WTC11 (cell line): ENCODE measurements around the gene AGBL1.

Experiments
- CREB1 ChIP-seq: sonication (generic); formaldehyde crosslinking; IDR thresholded peaks from 2 replicates; pipeline ENCODE4 v1.8.0; 2023; ENCODE audit warnings: mild to moderate bottlenecking, missing genetic modification reagents
- CTCF ChIP-seq: fragments of 200-600 bp; IDR thresholded peaks from 2 replicates; pipeline ENCODE4 v1.8.0; 2022; ENCODE audit warnings: antibody characterized with exemption
- E2F4 ChIP-seq: sonication (generic); formaldehyde crosslinking; IDR thresholded peaks from 2 replicates; pipeline ENCODE4 v1.8.1; 2022; ENCODE audit warnings: low read depth, mild to moderate bottlenecking, moderate library complexity, missing genetic modification reagents, borderline replicate concordance
- ELF4 ChIP-seq: sonication (generic); formaldehyde crosslinking; IDR thresholded peaks from 2 replicates; pipeline ENCODE4 v1.8.1; 2022; ENCODE audit warnings: low read depth, mild to moderate bottlenecking, moderate library complexity, missing genetic modification reagents
- PREB ChIP-seq: sonication (generic); formaldehyde crosslinking; IDR thresholded peaks from 2 replicates; pipeline ENCODE4 v1.8.1; 2022; ENCODE audit warnings: mild to moderate bottlenecking, missing genetic modification reagents, moderate library complexity, borderline replicate concordance
- PRRX2 ChIP-seq: fragments of 250-450 bp; sonication (Bioruptor Pico); IDR thresholded peaks from 2 replicates; pipeline ENCODE4 v1.8.0; 2021; ENCODE audit warnings: mild to moderate bottlenecking
- RELA ChIP-seq: sonication (generic); formaldehyde crosslinking; IDR thresholded peaks from 2 replicates; pipeline ENCODE4 v1.8.1; 2022; ENCODE audit warnings: missing genetic modification reagents, mild to moderate bottlenecking, borderline replicate concordance
- TEAD4 ChIP-seq: sonication (generic); formaldehyde crosslinking; IDR thresholded peaks from 2 replicates; pipeline ENCODE4 v1.8.0; 2022; ENCODE audit warnings: mild to moderate bottlenecking, missing genetic modification reagents
- ZBTB21 ChIP-seq: sonication (generic); formaldehyde crosslinking; IDR thresholded peaks from 2 replicates; pipeline ENCODE4 v1.8.1; 2023; ENCODE audit warnings: mild to moderate bottlenecking, missing genetic modification reagents, borderline replicate concordance
- ZBTB43 ChIP-seq: sonication (generic); formaldehyde crosslinking; IDR thresholded peaks from 2 replicates; pipeline ENCODE4 v1.8.1; 2023; ENCODE audit warnings: mild to moderate bottlenecking, missing genetic modification reagents
- ZNF263 ChIP-seq: sonication (generic); formaldehyde crosslinking; IDR thresholded peaks from 2 replicates; pipeline ENCODE4 v1.8.1; 2022; ENCODE audit warnings: low read depth, mild to moderate bottlenecking, moderate library complexity, missing genetic modification reagents
- TF ChIP-seq, protein P1 (sequence below): sonication (generic); formaldehyde crosslinking; IDR thresholded peaks from 2 replicates; pipeline ENCODE4 v1.8.1; 2023; ENCODE audit warnings: mild to moderate bottlenecking, missing genetic modification reagents, moderate library complexity
- TF ChIP-seq, protein P2 (sequence below): sonication (generic); formaldehyde crosslinking; IDR thresholded peaks from 2 replicates; pipeline ENCODE4 v1.8.1; 2022; ENCODE audit warnings: low read depth, missing genetic modification reagents, borderline replicate concordance

GRCh38 chr15:86121568-86122225 lies 42.0 kb downstream of the AGBL1 start:
- no peak for TF ChIP-seq E2F4 (CRISPR knock-in tag)
- TF ChIP-seq CTCF = no peak
- TF ChIP-seq TEAD4 (CRISPR knock-in tag) = no peak
- TF ChIP-seq, protein P1, sequence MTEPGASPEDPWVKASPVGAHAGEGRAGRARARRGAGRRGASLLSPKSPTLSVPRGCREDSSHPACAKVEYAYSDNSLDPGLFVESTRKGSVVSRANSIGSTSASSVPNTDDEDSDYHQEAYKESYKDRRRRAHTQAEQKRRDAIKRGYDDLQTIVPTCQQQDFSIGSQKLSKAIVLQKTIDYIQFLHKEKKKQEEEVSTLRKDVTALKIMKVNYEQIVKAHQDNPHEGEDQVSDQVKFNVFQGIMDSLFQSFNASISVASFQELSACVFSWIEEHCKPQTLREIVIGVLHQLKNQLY (CRISPR knock-in tag) = no peak
- TF ChIP-seq, protein P2, sequence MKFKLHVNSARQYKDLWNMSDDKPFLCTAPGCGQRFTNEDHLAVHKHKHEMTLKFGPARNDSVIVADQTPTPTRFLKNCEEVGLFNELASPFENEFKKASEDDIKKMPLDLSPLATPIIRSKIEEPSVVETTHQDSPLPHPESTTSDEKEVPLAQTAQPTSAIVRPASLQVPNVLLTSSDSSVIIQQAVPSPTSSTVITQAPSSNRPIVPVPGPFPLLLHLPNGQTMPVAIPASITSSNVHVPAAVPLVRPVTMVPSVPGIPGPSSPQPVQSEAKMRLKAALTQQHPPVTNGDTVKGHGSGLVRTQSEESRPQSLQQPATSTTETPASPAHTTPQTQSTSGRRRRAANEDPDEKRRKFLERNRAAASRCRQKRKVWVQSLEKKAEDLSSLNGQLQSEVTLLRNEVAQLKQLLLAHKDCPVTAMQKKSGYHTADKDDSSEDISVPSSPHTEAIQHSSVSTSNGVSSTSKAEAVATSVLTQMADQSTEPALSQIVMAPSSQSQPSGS (CRISPR knock-in tag) = no peak
- no peak for TF ChIP-seq PRRX2 (CRISPR knock-in tag)
- no peak for TF ChIP-seq ZBTB43 (CRISPR knock-in tag)
- no peak for TF ChIP-seq CREB1
- TF ChIP-seq RELA (CRISPR knock-in tag) = no peak
- no peak for TF ChIP-seq ELF4
- TF ChIP-seq ZBTB21 (CRISPR knock-in tag) = no peak
- TF ChIP-seq PREB (CRISPR knock-in tag) = no peak
- no peak for TF ChIP-seq ZNF263 (CRISPR knock-in tag)
